Peyer's patch (tissue), 4 donors: ENCODE results near the gene PDCD1.

Experiments
- POLR2A ChIP-seq, 2 donors: fragments of 450-650 bp; IDR thresholded peaks; one replicate each; pipeline ENCODE4 v1.5.1; 2017; ENCODE audit warnings: antibody characterized with exemption in 2 of 2, mild to moderate bottlenecking in 2 of 2, moderate library complexity in 2 of 2
- TF ChIP-seq, protein P1 (sequence below), 6 experiments: fragments of 450-650 bp in 4 of 6; fragments of 200-600 bp in 2 of 6; sonication (generic) in 1 of 6; IDR thresholded peaks; one replicate each; pipeline ENCODE4 v1.5.1; 2017 to 2019; ENCODE audit warnings: antibody characterized with exemption in 6 of 6, mild to moderate bottlenecking in 3 of 6, moderate library complexity in 1 of 6

DNA sequence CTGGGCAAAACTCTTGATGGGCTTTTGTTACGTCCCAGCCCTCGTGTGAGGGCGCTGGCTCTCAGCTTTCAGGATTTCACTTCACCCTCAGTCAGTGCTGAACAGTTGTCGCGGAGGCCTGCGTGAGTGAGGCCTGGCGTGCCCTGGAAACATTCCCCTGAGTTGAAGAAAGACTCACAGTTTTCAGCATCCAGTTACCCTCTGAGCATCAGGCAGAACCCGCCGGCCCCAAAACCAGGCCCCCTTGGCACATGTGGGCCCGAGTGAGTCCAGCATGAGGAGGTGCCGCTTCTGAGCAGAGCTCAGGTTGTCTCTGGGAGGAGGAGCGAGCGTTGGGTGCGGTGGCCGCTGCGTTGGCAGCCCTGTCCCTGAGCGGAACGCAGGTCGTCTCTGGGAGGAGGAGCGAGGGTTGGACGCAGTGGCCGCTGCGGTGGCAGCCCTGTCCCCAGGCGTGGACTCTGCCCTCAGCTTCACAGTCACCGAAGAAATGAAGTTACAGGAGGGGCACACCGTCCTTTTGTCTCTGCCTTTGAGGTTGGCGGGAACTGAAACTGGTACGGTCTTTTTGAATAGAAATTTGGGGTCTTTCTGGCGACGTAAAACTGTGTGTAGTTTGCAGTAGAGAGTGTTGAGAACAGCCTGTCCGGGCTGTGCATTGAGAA, 49.8 kb downstream of the PDCD1 start, which contains the start of gene NEU4:
- TF ChIP-seq, protein P1, sequence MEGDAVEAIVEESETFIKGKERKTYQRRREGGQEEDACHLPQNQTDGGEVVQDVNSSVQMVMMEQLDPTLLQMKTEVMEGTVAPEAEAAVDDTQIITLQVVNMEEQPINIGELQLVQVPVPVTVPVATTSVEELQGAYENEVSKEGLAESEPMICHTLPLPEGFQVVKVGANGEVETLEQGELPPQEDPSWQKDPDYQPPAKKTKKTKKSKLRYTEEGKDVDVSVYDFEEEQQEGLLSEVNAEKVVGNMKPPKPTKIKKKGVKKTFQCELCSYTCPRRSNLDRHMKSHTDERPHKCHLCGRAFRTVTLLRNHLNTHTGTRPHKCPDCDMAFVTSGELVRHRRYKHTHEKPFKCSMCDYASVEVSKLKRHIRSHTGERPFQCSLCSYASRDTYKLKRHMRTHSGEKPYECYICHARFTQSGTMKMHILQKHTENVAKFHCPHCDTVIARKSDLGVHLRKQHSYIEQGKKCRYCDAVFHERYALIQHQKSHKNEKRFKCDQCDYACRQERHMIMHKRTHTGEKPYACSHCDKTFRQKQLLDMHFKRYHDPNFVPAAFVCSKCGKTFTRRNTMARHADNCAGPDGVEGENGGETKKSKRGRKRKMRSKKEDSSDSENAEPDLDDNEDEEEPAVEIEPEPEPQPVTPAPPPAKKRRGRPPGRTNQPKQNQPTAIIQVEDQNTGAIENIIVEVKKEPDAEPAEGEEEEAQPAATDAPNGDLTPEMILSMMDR (IDR thresholded peaks at IDR 0.05) = no peak
- peak; percentile 50 to 68 for TF ChIP-seq POLR2A (IDR thresholded peaks at IDR 0.05)
